ENCODE data around the gene RNGTT. TPM values are rescaled to one million over a fixed set of nuclear protein-coding genes. Genes with fewer than 3 reads are reported as not detected.
"Not testable (repeated sequence)": the region's sequence is repeated elsewhere in the genome, so short reads cannot be mapped to it uniquely, and the experiment has no call there.

The RNGTT gene
- total RNA-seq, 1 donor from 2014 or later: 16.5 TPM

GRCh38 chr6:88908598-88909548, 54.5 kb downstream of the RNGTT start:
- no peak overlapping the region for H3K4me3 Mint-ChIP-seq (ENCODE audit: low read depth)
- H3K4me1 Mint-ChIP-seq (ENCODE audit: low read depth): peaks cover 10% of the 10 kb centered on the region
- DNase-seq (ENCODE audit: low spot score, unreplicated experiment): no peak
- peaks cover 6% of the 10 kb centered on the region for H3K36me3 Mint-ChIP-seq (ENCODE audit: insufficient read depth)
- TF ChIP-seq CTCF (IDR thresholded peaks at IDR 0.05; ENCODE audit: unreplicated experiment): no peak
- no peak overlapping the region for H3K27ac Mint-ChIP-seq
- H3K27me3 Mint-ChIP-seq: no peaks in the 10 kb centered on the region
- no peaks in the 10 kb centered on the region for H3K9me3 Mint-ChIP-seq (ENCODE audit: low read depth)

- H3K4me1 Mint-ChIP-seq (ENCODE audit: low read depth); H3K27me3 Mint-ChIP-seq; DNase-seq (ENCODE audit: low spot score, unreplicated experiment); H3K27ac Mint-ChIP-seq; H3K9me3 Mint-ChIP-seq (ENCODE audit: low read depth); H3K4me3 Mint-ChIP-seq (ENCODE audit: low read depth): not testable (repeated sequence)
- H3K36me3 Mint-ChIP-seq (ENCODE audit: insufficient read depth): peaks cover 11% of the 10 kb centered on the region
Measured at GRCh38 chr6:88907148-88907547, 56.3 kb downstream of the RNGTT start.

- Mint-ChIP-seq H3K36me3 (ENCODE audit: insufficient read depth) (peaks cover 13% of the 10 kb centered on the region), H3K9me3 (ENCODE audit: low read depth) (no peaks in the 10 kb centered on the region), H3K27ac (no peak overlapping the region), H3K27me3 (no peaks in the 10 kb centered on the region), H3K4me3 (ENCODE audit: low read depth) (no peak overlapping the region), H3K4me1 (ENCODE audit: low read depth) (no peaks in the 10 kb centered on the region)
- TF ChIP-seq CTCF (IDR thresholded peaks at IDR 0.05; ENCODE audit: unreplicated experiment): peak; percentile 45
- no peak for DNase-seq (ENCODE audit: low spot score, unreplicated experiment)
Measured at GRCh38 chr6:88899569-88900316, 63.7 kb downstream of the RNGTT start.

GRCh38 chr6:88895911-88896310, 67.5 kb downstream of the RNGTT start:
- no peak for DNase-seq (ENCODE audit: low spot score, unreplicated experiment)

More at GRCh38 chr6:88895911-88896310, 67.5 kb downstream of the RNGTT start:
- peaks cover 4% of the 10 kb centered on the region for H3K36me3 Mint-ChIP-seq (ENCODE audit: insufficient read depth)
- no peaks in the 10 kb centered on the region for H3K27me3 Mint-ChIP-seq
- no peak overlapping the region for H3K27ac Mint-ChIP-seq
- TF ChIP-seq CTCF (IDR thresholded peaks at IDR 0.05; ENCODE audit: unreplicated experiment): no peak
- no peak overlapping the region for H3K4me3 Mint-ChIP-seq (ENCODE audit: low read depth)
- H3K4me1 Mint-ChIP-seq (ENCODE audit: low read depth): peaks cover 3% of the 10 kb centered on the region
- no peaks in the 10 kb centered on the region for H3K9me3 Mint-ChIP-seq (ENCODE audit: low read depth)
